Esophagus muscularis mucosa (tissue), 4 donors: ENCODE results near the gene LYRM1. TPM values are rescaled to one million over a fixed set of nuclear protein-coding genes. Genes with fewer than 3 reads are reported as not detected.

Experiments used
- DNase-seq: peaks from one replicate; pipeline ENCODE4 v3.0.0-alpha.2; 2017; ENCODE audit errors: extremely low spot score
- H3K27ac ChIP-seq, 4 donors: fragments of 200-600 bp; sonication (generic); replicated peaks in 1 of 4; 1 replicate in 3 of 4; 2 replicates in 1 of 4; pipeline ENCODE4 v1.5.1; 2016 to 2019; ENCODE audit warnings: mild to moderate bottlenecking in 1 of 4
- H3K27me3 ChIP-seq, 4 donors: fragments of 200-600 bp; sonication (generic); one replicate each; pipeline versions ENCODE4 v1.5.1 to v1.6.0; 2016 to 2019
- H3K36me3 ChIP-seq, 4 donors: fragments of 200-600 bp; sonication (generic); one replicate each; pipeline ENCODE4 v1.5.1; 2016 to 2019
- H3K4me1 ChIP-seq, 4 donors: fragments of 200-600 bp; sonication (generic); one replicate each; pipeline ENCODE4 v1.5.1; 2016 to 2019
- H3K4me3 ChIP-seq, 4 donors: fragments of 200-600 bp; sonication (generic); 1 replicate in 2 of 4; 2 replicates in 2 of 4; pipeline ENCODE4 v1.5.1; 2016 to 2019; ENCODE audit warnings: mild to moderate bottlenecking in 4 of 4, moderate library complexity in 1 of 4
- H3K9me3 ChIP-seq, 4 donors: fragments of 200-600 bp; sonication (generic); 1 replicate in 3 of 4; 2 replicates in 1 of 4; pipeline ENCODE4 v1.5.1; 2016 to 2019
- CTCF ChIP-seq, 3 experiments: fragments of 200-600 bp in 2 of 3; fragments of 450-650 bp in 1 of 3; sonication (generic) in 2 of 3; IDR thresholded peaks; one replicate each; pipeline ENCODE4 v1.5.1; 2017 to 2019; ENCODE audit warnings: antibody characterized with exemption in 3 of 3, mild to moderate bottlenecking in 2 of 3, moderate library complexity in 1 of 3
- EP300 ChIP-seq: sonication (generic); formaldehyde crosslinking; IDR thresholded peaks from one replicate; pipeline ENCODE4 v1.6.1; 2017; ENCODE audit warnings: antibody characterized with exemption
- POLR2A ChIP-seq: fragments of 450-650 bp; IDR thresholded peaks from one replicate; pipeline ENCODE4 v1.6.1; 2017; ENCODE audit warnings: antibody characterized with exemption, moderate library complexity, mild to moderate bottlenecking, low read depth
- POLR2AphosphoS5 ChIP-seq, 2 donors: sonication (generic); formaldehyde crosslinking; IDR thresholded peaks; one replicate each; pipeline ENCODE4 v1.6.1; 2017; ENCODE audit warnings: antibody characterized with exemption in 2 of 2
- whole genome bisulfite sequencing: methylation state at CpG from one replicate; pipeline ENCODE4 v1.1.5; 2018; 5-methylcytosine and 5-hydroxymethylcytosine counted together
- intact Hi-C: fragments of 100-400 bp; cut with DNase I; formaldehyde crosslinking; loops from one replicate; pipeline ENCODE4 v1.15.1; 2023
- total RNA-seq, 4 donors: library from RNA; depleted of rRNA; stranded (reverse); fragments of >200 nt; gene quantifications; one replicate each; pipeline versions ENCODE4 v1.1.0 to v1.2.1, GENCODE V29; 2016

LYRM1 gene
- total RNA-seq, 4 donors from 2014 or later: 38.9 to 69.2 (median 46.4) TPM

DNA sequence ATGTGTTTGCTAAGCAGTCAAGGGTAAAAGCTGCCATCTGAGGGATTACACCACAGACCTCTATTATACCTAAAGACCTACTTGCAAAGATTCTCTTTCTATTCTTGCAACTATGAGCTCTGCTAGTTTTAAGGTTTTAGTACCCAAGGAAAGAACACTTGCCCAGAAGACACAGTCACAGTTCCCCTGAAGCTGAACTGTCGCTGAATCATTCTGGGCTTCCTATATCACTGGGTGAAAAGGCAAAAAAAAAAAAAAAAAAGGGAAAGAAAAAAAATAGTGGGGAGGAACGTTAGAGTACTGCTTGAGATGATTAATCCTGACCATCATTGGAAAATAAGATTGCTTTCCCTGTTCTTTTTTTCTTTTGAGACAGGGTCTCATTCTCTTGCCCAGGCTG is 37.9 kb downstream of the LYRM1 start:
- WGBS: 34% methylated on average over 2 of the region's 2 CpGs
- DNase-seq: no peak
- Histone ChIP-seq H3K27me3 (no peaks in the 10 kb centered on the region), H3K4me3 (no peak overlapping the region), H3K27ac (no peak overlapping the region), H3K36me3 (no peaks in the 10 kb centered on the region), H3K4me1 (no peaks in the 10 kb centered on the region), H3K9me3 (no peaks in the 10 kb centered on the region)
- TF ChIP-seq POLR2AphosphoS5 (IDR thresholded peaks at IDR 0.05) (no peak), CTCF (IDR thresholded peaks at IDR 0.05) (no peak), POLR2A (no peak)
- intact Hi-C loops: loop anchor here (10.0 kb wide), 1 partner anchor 136 kb away; no protein-coding TSS in a partner anchor

DNA sequence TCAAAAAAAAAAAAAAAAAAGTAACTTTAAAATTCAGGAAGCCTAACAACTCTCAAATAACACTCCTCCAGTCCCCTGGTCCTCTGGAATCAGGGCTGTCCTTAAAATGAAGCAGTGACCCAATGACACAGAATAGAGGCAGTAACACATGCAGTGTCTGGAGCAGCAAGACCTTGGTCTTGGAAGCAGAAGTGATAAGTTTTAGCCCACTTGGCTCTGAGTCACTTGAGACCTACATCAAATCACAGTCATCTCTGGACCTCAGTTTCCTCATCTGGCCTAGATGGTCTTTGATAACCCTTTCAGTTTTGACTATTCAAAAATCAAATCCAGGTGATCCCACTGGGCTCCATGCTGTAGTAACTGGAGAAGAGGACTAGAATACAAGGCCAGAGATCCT is 39.0 kb downstream of the LYRM1 start:
- no peaks in the 10 kb centered on the region for H3K9me3 ChIP-seq
- no peak for DNase-seq
- H3K27ac ChIP-seq: no peak overlapping the region
- no peaks in the 10 kb centered on the region for H3K36me3 ChIP-seq
- TF ChIP-seq EP300 (no peak), POLR2A (no peak), CTCF (IDR thresholded peaks at IDR 0.05) (no peak), POLR2AphosphoS5 (IDR thresholded peaks at IDR 0.05) (no peak)
- no peak overlapping the region for H3K4me3 ChIP-seq
- H3K4me1 ChIP-seq: no peaks in the 10 kb centered on the region
- no peaks in the 10 kb centered on the region for H3K27me3 ChIP-seq
- intact Hi-C loops: loop anchor here (10.0 kb wide), 2 partner anchors 95 to 135 kb away; no protein-coding TSS in a partner anchor

GRCh38 chr16:20940871-20941635 is 40.5 kb downstream of the LYRM1 start:
- no peak overlapping the region for H3K4me3 ChIP-seq
- H3K27ac ChIP-seq: no peak overlapping the region
- no peaks in the 10 kb centered on the region for H3K27me3 ChIP-seq
- 84% methylated on average over 6 of the region's 6 CpGs for WGBS
- no peaks in the 10 kb centered on the region for H3K36me3 ChIP-seq
- intact Hi-C loops: loop anchor here (10.0 kb wide), 1 partner anchor 96 kb away; no protein-coding TSS in a partner anchor
- TF ChIP-seq POLR2AphosphoS5 (IDR thresholded peaks at IDR 0.05) (no peak), POLR2A (no peak), EP300 (no peak), CTCF (IDR thresholded peaks at IDR 0.05) (no peak)
- no peak for DNase-seq
- H3K4me1 ChIP-seq: no peaks in the 10 kb centered on the region
- no peaks in the 10 kb centered on the region for H3K9me3 ChIP-seq

DNA sequence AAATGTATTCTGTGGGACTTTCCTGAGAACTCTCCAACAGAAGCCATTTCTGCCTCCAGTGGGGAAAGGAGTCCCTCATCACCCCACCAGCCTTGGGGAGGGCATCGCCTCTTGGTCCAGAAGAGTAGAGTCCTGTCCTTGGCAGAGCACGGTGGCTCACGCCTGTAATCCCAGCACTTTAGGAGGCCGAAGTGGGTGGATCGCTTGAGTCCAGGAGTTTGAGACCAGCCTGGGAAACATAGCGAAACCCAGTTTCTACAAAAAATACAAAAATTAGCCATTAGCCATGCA is 41.0 kb downstream of the LYRM1 start:
- TF ChIP-seq POLR2AphosphoS5 (IDR thresholded peaks at IDR 0.05) (no peak), POLR2A (no peak)
- WGBS: 98% methylated on average over 6 of the region's 6 CpGs
- H3K9me3 ChIP-seq: no peaks in the 10 kb centered on the region
- no peaks in the 10 kb centered on the region for H3K36me3 ChIP-seq
- H3K4me3 ChIP-seq: no peak overlapping the region
- H3K4me1 ChIP-seq: no peaks in the 10 kb centered on the region
- DNase-seq: no peak
- no peaks in the 10 kb centered on the region for H3K27me3 ChIP-seq
- intact Hi-C loops: loop anchor here (10.0 kb wide), 1 partner anchor 97 kb away; no protein-coding TSS in a partner anchor
- H3K27ac ChIP-seq: no peak overlapping the region

- TF ChIP-seq POLR2A (no peak), POLR2AphosphoS5 (IDR thresholded peaks at IDR 0.05) (no peak), CTCF (IDR thresholded peaks at IDR 0.05) (no peak), EP300 (no peak)
- intact Hi-C loops: loop anchor here (10.0 kb wide), 1 partner anchor 97 kb away; no protein-coding TSS in a partner anchor
- no peaks in the 10 kb centered on the region for H3K27me3 ChIP-seq
- no peaks in the 10 kb centered on the region for H3K9me3 ChIP-seq
- WGBS: 81% methylated on average over 4 of the region's 4 CpGs
- no peak overlapping the region for H3K4me3 ChIP-seq
- no peaks in the 10 kb centered on the region for H3K36me3 ChIP-seq
- DNase-seq: no peak
- H3K4me1 ChIP-seq: no peaks in the 10 kb centered on the region
- H3K27ac ChIP-seq: no peak overlapping the region
These were observed 41.7 kb downstream of the LYRM1 start for GRCh38 chr16:20942256-20942655.
